NCI-H187 treated with DMSO at 0.1 percent for 48 hours (cell line): Measurements from ENCODE around the gene HCFC1.

Source experiments
- DNase-seq: peaks from one replicate; lab custom pipeline; 2025; lab: John Stamatoyannopoulos, UW

HCFC1 gene

DNA sequence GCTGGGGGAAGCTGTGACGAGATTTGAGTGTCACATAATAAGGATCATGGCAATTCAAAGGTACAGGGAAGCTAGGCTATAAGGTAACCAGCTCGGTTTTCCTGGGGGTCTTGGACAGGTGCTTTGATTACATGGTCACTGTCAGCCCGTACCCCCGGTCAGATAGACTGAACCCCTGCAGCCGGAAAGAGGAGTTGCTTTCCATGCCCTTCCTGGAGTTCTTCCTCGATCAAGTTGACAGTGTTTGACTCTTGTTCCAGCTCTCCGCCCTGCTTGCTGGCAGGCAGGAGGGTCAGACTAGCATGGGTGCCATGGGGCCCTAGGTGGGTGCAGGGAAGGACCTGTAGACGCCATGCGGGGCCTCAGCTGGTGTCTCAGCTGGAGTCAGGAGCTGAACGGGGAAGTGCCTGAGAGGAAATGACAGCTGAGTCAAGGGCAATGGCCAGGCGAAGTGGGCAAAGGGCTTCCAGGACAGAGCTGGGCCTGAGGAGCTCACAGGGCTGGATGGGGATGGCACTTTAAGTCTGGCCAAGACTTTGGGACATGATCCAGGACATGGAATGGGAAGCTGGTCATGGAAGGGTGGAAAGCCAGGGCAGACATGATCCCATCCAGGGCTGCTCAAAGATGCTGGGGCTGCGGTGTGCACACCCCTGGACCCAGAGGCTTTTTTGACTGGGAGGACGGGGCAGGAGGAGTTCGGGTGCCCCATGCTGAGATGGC lies 2.5 kb upstream of the HCFC1 start:
- DNase-seq = no peak

DNA sequence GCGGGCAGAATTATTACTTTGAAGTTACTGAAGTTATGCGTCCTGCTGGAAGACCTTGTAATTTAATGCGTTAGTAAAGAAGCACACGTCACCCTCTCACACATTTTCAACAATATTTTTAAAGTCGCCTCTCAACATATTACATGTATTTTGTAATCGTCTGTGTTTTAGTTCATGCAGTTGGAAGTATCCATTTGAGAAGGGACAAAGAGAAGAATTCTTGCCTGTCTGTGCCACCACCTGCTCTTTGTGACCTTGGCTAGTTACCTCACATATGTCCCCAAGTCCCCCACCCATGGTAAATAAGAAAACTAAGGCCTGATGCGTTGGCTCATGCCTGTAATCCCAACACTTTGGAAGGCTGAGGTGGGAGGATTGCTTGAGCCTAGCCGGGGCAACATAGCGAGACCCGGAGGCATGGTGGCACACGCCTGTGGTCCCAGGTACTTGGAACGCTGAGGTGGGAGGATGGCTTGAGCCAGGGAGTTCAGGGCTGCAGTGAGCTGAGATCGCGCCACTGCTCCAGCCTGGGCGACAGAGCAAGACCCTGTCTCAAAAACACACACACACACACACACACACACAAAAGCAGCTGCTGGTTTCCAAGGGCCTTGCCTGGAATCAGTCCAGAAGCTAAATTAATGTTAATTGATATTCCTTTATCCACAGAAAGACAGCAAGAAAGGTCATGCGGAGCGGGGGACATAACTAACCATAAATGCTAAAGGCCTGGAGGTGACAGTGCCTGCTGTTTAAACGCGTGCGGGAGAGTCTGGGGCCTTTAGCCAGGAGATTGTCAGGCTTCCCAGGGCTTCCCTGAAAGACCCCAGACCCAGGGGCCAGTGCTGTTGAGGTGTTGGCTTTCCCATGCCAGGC lies 1.7 kb upstream of the HCFC1 start:
- DNase-seq = no peak

DNA sequence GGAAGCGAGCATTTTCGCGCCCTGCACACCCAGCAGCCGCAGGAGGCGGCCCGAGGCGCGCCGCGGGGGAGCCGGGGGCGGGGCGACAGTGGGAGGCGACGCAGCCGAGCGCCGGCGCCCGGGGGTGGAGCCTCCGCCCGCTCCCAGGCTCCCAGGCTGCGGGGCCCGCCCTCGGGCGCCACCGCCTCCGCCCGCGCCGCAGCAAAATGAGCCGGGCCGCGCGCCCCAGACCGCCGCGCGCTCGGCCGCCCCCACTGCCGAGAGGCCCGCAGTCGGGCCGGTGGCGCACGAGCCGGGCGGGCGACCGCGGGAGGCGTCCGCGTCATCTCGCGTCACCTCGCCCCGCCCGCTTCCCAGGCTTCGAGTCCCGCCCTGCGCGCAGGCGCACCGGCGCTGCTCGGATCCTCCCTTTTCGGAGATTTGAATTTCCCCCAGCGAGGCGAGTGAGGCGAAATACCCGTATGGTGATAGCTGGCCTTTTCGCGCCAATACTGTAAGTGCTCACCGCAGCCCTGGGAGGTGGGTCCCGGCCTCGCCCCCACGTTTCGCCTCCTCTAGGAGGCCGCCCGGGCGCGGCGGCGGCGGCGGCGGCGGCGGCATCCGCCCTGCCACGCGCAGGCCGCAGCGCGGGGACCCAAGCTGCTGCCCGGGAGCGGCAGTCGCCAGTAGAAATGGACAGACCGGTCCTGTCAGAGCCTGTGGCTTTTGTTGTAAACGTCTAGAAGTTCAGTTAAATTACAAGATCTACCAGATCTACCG lies 929 bp upstream of the HCFC1 start, which contains the start of gene TMEM187:
Gene TMEM187, plus strand, starts transcription at position 387 of the 759 bp plus-strand sequence. CDS start 9,309 bp downstream, outside the sequence.
- peak; percentile 51 for DNase-seq

DNA sequence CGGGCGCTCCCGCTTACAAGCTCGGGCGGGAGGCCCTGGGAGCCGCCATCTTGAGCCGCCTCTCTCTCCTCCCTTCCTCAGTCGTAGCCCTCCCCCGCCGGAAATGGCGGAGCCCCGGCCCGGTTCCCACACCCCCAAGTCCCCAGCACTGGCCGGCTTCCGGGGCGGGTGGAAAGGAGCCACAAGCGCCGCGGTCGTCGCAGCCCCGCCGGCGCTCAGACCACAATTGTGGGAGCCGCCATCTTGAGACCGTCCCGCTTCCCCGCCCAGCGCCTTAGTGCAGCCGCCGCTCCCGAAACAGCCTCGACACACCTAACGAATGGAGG lies 531 bp downstream of the HCFC1 start:
- peak; percentile 71 for DNase-seq

DNA sequence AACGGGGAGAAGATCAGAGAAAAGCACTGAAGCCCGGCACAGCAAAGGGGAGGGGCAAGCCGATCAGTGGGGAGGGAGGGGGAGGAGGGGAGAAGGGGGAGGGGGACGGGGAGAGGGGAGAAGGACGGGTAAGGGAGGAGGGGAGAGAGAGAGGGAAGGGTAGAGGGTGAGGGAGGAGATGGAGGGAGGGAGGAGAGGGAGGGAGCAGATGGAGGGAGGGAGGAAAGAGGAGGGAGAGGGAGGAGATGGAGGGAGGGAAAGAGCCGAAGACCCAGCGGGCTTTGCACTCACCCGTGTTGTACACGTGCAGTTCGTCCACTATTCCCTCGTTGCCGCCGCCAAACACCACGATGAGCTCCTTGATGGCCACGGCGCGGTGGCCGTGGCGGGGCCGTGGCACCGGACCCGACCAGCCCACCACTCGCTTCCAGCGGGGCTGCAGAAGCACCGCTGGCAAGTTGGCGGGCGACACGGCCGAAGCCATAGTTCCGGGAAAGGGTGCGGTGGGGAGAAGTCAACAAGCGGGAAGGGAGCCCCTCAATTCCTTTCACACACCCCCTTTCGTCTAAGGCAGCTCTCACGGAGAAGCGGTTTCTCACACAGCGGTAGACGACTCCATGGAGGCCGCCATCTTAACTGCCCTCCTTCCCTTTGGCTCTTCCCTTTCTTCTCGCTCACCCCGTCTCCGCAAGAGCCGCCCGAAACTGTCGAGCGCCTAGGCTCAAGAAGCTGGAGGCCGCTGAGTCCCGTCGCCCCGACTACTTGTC lies 1.1 kb downstream of the HCFC1 start:
- peak; percentile 77 for DNase-seq

DNA sequence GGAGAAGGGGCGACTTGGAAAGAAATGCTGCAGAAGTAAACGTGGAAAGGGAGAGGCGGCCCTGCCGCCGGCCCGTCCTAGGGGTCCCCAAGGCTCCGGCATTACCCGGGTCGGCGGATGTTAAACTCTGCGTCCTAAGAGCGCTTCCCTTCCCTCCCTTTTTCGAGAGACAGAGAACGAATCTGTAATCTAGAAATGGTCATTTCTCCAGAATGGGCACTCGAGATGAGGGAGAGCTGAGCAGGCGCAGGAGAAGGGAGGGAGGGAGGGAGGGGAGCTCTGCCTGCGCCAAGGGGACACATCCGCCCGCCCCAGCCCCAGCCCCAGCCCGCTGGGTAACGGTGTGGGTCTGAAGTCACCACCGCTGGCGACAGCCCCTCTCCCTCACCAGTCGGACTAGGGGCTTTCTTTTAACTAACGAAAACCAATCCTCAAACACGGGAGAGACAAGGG lies 1.7 kb downstream of the HCFC1 start:
- DNase-seq = peak; percentile 40

DNA sequence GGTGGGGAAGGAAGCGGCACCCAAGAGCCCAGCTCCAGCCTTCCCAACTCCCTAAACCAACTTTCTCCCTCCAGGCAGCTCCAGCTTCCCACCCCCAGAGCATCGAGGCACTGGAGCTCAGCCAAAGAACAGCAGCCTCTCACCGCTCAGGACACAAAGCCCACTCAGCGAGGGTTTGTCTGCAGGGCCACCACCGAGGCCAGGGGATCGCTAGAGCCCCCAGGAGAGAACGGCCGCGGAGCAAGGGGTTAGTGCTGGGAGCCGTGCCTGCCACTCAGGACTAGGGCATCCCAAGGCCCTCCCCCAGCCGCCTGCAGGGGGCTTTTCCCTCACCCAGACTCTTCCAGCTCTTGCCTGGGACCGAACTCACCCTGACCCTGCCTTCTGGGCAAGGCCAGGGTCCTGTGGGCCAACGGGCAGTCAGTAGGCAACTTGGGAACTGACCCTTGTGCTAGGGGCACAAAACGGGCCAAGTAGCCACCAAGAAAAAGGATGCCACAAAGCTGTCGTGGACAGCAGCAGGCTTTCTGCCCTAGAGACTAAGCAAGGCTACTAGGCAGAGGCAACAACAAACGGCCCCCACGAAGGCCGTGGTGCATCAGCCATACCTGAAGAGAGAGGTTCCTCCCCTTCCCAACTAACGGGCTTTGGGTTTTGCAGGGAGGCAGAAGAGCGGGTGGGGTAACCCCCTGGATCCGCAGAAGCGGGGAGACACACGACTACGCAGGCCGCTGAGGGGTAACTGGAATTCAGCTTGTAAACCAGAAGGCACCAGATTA lies 2.3 kb downstream of the HCFC1 start:
- DNase-seq = no peak

DNA sequence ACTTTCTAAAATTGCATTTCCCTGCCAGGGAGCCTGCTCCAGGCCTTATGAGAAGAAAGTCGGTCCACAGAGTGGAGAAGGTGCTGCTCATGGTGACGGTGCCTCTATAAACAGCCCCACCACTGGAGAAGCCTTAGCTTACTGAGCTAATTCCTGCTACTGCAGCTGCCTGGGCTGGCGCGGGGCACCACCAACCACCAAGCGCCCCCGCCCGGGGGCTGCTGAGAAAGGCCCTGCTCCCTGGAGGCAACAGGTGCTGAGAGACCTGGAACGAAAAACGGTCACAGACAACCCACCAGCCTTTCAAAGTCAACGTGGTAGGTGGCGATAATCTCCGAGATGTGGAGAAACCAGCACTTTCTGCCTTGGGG lies 2.9 kb downstream of the HCFC1 start:
- no peak for DNase-seq

DNA sequence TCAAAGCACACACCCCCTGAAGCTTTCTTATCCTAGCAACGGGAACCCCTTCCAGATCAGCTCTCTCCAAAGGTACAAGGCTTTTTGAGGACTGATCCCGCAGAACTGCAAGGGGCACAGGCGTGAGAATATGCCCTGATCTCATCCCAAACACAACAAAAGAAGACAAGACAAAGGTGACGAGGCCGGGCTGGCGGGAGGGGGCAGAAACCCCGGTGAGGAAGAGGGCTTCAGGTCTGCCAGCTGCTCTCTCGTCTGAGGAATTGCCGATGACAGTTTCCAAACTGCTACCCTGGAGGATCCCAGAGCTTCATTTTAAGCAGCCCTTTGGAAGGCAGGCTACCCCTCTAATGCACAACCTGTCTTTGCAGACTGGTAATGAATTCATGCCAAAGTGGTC lies 3.4 kb downstream of the HCFC1 start:
- no peak for DNase-seq

DNA sequence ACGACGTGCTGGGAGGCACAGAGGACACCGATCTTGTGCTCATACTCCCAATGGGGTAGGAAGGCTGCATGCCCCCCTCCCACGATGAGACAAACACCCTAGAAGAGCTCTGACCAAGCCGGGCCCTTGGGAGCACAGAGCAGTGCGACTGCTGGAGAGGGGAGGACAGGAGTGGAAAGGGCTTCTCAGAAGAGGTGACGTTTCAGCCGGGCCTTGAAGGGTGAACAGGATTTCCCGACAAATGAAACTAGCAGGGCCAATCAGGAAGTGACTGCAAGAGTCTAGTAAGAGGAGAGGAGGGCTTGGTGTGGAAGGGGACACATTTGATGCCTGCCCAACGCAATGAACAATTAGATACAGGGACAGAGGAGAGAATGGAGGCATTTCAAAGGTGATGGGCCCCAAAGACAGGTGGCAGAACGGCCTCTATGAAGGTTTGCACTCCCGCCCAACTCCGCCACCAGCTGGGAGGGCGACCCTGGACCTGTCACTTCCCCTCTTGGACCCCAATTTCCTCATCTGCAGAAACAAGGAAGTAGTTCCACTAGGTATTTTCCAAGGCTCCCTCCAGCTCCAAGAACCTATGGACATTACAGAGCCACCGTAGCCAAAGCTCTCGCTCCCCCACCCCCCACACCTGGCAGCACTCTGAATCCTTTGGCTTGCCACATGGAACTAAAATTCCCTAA lies 3.9 kb downstream of the HCFC1 start:
- peak; percentile 63 for DNase-seq

DNA sequence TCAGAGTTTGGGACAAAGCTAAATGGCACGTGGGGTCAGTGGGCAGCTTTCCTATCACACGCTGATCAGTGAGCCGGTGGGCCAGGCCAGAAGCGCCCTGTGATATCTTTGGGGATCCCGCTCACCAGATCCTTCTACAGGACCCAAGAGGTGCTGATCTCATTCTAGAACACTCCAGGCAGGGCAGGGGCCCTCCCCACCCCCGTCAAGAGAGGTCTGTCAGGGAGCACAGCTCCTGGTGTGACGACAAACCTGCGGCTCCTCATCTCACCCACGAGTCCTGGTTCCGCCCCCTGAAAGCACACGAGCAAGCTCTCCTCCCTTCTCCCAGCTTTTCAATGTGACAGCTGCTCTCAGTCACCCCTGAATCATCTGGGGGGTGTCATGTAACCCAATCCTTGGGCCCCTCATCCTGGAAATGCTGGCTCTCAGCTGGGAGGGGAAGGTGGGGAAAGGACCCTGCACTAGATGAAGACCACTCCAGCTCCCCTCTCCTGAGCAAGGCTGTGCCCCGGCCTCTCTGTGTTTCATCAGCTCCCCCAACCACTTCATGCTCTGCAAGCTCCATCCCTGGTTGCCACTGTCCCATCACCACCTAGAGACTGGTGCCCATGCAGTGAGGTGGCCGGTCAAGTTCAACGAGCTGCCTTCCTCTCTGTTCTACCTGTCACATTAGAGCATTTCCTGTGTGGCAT lies 4.6 kb downstream of the HCFC1 start:
- DNase-seq = no peak

DNA sequence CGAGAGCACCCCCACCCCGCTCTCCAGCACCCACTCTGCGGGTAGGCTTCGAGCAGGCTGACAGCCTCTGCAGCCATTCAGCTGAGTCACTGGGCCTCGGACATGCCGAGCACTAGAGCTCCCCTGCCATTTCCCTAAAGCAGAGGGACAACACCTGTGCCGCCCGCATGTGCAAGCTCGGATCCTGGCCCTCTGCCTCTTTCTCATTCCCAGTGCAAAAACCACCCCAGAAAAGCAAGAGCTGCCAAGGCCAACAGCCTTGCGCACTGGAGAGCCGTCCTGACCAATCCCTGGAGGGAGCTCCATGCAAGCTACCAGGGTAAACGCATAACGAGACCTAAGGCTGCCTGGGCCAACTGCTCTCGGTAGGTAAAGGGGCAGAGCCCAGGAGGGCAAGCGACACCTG lies 5.3 kb downstream of the HCFC1 start:
- no peak for DNase-seq

DNA sequence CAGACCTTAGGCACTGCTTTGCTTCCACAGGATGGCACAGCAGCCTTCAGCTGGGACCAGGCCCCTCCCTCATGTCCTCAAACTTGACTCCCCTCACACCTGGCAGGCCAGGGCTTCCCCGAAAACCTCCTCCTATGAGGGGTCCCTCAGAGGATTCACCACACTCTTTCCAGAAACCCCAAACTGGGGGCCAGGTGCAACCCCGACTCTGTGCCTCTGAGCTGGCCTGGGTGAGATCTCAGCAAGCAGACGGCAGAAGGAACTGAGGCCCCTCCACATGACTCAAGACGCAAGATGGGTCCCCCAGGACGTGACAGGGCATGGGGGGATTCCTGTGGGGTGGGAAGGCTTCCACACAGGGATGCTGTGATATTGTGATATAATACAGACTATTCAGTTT lies 6.2 kb downstream of the HCFC1 start:
- DNase-seq = no peak

DNA sequence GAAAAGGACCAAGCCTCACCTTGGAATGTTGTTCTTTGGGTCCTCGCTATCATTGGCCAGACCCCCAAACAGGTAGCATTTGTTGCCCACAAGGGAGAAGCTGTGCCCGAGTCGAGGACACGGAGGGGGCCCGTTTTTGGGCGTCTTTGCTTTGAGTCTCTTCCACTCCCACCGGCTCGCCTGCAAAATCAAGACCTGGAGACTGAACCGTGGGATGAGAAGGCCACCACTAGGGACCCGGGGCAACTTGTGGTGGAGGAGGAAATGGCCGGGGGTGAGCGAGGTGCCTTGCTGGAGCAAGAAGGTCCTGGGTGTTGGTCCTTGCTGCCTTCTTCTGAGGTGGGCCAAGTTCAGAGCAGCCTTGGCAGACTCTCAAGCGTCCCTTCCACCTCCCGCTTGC lies 7.5 kb downstream of the HCFC1 start:
- DNase-seq = no peak

DNA sequence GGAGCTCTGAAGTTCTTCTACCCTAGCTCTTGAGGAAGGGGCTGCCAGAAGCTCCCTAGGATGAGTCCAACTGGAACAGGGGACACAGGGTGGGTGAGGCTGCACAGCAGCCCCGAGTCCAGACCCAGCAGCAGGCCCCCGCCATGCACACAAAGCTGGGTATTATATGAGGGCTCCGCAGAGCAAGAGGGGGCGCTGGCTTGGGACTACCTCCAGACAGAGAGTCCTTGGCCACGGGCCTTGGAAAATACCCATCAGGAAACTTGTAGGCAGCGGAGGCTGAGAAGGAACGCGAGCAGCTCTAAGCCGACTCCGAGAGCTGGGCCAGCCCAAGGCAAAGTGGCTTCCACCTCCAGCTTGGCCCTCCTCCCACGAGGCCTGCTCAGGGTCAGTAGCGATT lies 8.1 kb downstream of the HCFC1 start:
- DNase-seq = no peak

DNA sequence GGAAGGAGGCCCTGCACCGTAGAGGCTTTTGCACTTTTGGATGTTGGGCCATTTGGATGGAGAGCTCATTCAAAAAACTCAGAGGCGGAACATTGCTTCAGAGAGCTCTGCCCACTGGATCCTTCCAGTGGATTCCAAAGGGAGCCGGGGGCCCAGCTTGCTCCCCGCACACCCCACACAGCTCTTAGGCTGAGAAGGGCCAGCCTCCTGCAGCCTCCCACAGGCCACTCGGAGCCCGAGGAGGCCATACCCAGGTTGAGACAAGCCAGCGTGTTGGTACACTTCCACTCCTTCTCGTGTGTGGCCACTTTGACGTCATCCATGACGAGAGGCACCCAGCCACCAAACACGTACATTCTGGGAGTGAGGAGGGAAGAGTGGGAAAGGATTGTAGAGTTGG lies 10.3 kb downstream of the HCFC1 start:
- DNase-seq = no peak

DNA sequence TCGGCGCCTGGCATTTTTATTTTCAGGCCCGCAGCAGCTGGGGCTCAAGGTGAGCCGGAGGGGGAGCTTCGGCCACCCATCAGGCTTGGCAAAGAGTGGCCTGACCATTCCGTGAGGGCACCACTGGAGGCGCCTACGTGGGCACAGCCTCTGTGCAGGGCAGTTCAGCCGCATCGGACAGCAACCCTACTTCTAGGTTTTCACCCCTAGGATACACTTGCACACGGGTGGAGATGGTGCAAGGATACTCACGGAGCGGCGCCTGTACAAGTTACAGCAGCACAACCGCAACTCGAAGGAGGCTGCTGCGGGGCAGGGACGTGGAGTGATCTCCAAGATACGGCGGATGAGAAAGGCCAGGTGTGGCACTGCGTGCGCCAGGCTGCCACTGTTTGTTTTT lies 10.8 kb downstream of the HCFC1 start:
- DNase-seq = no peak

DNA sequence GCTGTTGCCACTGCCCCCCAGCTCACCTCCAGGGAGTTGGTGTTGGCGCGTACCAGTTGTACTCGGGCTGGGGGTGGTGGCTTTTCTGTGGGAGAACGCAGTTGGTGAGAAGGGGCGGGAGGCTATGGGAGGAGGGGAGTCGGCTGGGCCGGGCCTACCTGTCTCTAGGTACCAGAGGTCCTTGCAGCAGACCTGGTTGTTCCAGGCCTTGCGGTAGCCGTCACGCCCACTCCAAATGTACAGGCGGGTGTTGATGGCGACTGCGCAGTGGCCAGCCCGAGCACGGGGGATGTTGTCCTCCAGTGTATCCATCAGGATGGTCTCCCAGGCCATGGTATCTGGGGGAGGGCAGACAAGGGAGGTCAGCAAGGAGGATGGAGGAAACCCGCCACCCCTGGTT lies 11.5 kb downstream of the HCFC1 start:
- DNase-seq = no peak

DNA sequence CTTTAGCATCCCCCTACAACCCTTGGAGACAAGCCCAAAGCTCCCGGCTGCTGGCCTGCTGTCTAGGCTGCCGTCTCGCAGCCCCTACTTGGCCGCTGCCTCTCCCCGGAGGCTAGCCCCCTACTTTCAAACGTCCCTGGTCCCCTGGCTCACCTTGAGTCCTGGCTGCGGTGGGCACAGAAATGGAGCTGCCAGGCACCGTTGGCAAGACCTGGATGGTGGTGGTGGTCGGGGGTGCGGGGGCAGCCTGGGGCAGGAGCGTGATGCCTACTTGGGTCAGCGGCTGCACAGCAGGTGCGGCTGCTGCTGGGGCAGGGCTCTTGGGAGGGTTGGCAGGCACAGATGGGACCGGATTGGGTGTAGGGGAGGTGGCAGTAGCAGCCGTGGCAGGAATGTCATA lies 12.0 kb downstream of the HCFC1 start:
- DNase-seq = no peak

DNA sequence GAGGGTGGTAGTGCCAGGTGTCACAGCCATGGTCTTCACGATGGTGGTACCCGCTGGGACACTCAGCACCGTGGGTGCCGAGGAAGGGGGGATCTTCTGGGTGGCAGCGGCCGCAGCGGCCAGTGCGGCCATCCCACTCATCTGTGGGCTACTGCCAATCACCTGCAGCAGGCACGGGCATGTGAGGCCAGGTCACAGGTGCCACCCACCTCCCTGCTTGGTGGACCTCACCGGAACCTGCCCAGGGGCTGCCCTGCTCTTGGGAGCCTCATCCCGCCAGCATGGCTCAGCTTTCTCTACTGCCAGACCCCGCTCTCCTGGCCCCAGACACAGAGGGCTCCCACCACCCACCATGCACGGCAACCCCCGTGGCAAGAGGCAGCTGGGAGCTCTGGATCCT lies 13.0 kb downstream of the HCFC1 start:
- no peak for DNase-seq
